Thyroid gland (tissue), 4 donors: ENCODE data around the gene TGFBR1.

ENCODE experiments used
- CTCF ChIP-seq, 6 experiments: fragments of 200-600 bp in 3 of 6; fragments of 450-650 bp in 3 of 6; sonication (generic) in 3 of 6; IDR thresholded peaks; one replicate each; pipeline ENCODE4 v1.5.1; 2016 to 2019; ENCODE audit warnings: antibody characterized with exemption in 6 of 6, mild to moderate bottlenecking in 2 of 6, inconsistent platforms in 1 of 6, moderate library complexity in 1 of 6
- POLR2A ChIP-seq, 2 donors: fragments of 450-650 bp; IDR thresholded peaks; one replicate each; pipeline ENCODE4 v1.6.1; 2017; ENCODE audit warnings: antibody characterized with exemption in 2 of 2, mild to moderate bottlenecking in 2 of 2, moderate library complexity in 1 of 2

- TF ChIP-seq POLR2A (IDR thresholded peaks at IDR 0.05) (no peak), CTCF (IDR thresholded peaks at IDR 0.05) (no peak)
These were observed 30.0 kb upstream of the TGFBR1 start for GRCh38 chr9:99074902-99075245.
